Fibroblast of skin of scalp (primary cell): ENCODE measurements around the gene MACF1.
A peak's percentile ranks its signal among the peaks of the same experiment; 100 is the strongest.

Experiments used
- DNase-seq: peaks from one replicate; pipeline ENCODE4 v3.0.0-alpha.2; 2013

The MACF1 gene

DNA sequence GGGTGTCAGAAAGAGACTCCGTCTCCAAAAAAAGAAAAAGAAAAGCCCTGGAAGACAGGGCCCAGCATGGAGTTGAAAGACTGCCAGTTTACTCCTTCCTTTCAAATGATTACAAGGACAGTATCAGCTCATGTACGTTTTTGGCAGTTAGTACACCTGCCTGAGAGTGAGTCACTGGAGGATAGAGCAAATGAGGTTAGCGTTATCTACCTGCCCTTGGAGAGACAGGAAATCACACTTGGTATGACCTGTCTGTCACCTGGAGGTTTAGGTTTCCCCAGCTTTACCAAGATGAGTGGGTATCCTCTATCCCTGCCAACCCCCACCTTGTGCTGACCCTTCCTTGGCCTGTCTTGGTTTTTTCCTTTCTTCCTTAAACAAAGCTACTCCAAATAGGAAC lies 190.1 kb downstream of the MACF1 start:
- no peak for DNase-seq

DNA sequence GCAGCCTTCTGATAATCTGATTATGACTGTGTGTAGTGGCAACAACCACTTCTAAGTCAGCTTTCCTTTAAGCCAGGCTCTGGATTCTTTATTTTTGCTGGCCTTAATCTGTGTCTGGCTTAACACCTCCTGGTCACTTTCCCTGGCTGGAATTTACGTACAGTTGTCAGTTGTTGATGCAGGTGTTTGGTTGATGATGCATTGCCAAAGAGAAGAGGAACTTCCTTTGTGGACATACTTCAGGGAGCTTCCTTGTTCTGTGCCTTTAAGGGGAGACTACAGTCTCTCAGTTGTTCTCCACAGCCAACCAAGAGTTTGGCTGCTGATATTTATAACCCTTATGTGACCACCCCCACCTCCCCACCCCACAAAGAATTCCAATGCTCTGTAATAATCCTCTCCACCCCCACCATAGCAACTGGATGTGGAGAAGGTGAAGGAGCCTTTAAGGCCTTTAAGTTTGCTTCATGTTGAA lies 190.9 kb downstream of the MACF1 start:
- peak; percentile 89 for DNase-seq

DNA sequence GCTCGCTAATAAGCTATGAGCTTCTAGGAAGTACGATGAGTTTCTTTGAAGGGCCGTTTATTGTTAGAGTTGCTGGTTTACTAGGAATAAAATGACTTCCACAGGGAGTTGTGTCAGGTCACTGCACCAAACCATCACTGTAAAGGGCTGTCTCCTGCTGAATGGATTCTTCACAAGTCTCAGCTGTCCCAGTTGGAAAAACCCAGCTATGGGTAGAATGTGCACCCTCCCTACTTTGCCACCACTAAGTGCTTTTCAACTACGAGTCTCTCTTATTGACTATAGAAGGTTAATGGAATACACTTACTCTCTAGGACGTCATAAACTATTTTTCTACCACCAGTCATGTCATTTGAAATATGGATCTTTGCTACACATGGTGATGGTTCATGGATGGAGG lies 192.2 kb downstream of the MACF1 start:
- DNase-seq = no peak

DNA sequence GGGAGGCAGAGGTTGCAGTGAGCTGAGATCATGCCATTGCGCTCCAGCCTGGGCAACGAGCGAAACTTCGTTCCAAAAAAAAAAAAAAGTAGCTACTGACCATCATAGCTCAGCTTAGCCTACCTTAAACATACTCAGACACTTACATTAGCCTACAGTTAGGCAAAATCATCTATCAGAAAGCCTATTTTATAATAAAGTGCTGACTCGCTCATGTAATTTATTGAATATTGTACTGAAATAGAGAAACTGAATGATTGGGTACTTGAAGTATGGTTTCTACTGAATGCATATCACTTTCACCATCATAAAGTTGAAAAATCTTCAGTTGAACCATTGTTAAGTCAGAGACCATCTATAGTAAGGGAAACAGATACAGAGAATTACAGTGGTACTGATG lies 193.0 kb downstream of the MACF1 start:
- DNase-seq = no peak

DNA sequence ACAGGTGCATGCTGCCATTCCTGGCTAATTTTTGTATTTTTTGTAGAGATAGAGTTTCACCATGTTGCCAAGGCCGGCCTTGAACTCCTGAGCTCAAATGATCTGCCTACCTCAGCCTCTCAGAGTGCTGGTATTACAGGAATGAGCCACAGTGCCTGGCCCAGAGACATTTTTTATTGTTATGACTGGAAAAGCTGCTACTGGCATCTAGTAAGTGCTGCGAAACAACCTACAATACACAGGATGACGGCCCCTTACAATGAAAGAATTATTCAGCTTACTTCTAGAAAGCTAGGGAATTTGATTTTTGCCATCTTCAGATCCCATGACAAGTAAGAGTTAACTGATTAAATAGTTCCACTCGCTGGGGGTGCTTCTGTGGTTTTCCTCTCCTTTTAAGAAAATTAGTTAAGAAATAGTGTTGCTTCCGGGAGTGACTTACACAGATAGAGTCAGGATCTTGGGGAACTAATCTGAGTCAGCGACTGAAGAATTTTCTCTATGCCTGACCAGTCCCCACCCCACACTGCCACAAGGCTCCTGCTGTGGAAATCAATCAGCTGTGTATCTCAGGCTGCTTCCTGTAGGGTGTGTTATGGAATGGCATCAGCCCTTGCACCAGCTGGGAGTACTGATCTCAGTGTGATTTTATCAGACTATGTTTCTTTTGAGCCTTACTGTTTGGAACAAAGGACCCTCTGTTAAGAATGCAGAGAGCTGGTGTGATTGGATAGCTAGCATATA lies 194.0 kb downstream of the MACF1 start:
- DNase-seq = peak; percentile 98

DNA sequence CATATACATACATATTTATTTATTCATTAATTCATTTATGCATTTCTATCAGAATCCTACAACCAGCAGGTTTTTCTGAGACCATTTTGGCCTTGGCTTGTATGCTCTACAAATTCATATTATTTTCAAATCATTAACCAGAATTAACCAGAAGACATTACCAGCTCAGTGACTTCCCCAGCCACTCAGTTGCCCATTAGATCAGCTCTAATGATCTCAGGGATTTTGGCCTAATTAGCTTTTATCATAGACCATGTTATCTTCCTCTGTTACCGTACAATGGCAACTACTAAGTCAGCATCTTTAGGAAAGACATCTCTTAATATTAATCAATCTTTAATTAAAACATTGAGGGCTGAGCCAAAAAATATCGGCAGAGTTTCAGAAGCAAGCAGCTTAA lies 196.6 kb downstream of the MACF1 start:
- DNase-seq = no peak

DNA sequence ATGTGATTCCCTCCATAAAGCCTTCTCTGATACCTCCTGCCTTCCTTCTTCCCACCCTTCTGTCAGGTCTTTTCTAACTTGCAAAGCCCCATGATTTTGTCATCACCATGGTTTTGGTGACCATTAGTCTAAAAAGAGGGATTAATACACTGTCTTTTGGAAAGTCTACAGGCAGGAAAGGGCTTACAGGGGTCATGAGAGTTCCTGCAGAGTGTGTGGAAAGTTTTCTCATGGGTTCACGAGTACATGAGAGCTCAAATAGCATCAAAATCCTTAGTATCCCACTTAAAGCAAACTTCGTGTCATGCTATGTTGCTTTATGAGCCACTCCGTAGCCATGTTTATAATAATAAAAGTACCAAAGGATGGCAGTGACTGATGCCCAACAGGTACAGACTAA lies 200.4 kb downstream of the MACF1 start:
- no peak for DNase-seq

DNA sequence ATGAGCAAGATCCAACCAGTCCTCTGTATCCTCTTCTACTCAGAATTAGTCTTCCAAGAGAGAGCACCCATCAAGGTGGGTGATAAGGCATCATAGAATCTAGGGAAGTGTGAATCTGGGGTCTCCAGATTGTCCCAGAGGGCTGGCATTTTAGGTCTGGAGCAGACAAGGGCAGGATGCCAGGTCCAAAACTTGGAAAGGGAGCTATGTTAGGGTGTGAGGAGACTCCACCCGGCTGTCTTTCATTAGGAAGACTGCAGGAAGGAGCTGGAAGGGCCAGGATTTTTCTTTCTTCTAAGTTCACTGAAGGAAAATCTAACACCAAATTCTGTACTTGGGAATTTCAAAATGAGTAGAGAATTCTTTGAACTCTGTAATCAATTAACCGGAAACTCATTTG lies 200.9 kb downstream of the MACF1 start:
- peak; percentile 55 for DNase-seq

DNA sequence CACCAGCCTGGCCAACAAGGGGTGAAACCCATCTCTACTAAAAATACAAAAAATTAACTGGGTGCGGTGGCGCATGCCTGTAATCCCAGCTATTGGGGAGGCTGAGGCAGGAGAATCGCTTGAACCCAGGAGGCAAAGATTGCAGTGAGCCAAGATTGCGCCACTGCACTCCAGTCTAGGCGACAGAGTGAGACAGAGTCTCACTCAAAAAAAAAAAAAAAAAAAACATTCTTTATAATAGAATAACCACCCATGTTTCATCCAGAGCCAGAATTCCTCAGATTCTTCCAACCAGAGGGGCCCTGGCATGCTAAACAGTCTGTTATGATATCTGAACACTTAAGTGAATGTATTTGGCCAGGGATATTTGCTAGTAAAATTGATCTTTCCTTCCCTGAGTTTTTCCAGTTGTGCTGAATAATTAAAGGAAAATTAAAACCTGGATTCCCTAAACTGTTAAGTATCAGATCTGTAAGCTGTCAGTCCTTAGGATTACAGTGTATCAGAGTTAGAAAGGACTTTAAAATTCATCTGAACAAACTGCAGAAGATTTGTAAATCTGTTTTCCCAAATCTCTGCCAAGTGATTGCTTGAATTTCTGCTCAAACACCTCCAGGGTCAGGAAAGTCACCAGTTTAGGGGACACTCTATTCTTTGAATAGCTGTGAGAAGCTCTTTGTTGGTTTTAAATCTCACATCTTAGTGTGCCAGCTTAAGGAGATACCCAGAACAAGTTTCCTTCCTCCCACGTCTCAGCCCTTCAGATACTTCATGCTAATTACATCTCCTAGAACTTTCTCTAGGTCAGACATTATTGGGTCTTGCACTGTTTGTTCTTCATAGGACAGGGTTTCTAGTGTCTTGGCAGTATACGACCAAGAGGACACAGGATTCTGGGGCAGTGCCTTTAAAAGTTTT lies 202.3 kb downstream of the MACF1 start:
- peak; percentile 90 for DNase-seq

DNA sequence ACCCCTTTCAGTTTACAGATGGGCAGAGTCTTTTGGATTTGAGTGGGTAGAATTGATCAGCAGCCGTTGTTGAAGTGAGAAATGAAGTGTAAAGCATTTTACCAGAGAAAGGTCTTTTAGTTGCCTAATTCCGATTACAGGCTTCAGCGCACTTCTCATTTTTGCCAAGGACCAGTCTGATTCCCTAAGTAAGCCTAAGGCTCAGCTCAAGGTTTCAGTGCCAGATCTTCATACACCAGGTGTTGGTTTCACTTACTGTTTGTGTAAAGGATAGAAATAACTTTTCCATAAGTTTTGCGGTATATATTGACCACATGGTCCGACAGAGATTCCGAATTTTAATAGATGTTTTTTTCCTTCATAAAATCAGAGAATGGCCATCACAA lies 203.0 kb downstream of the MACF1 start:
- no peak for DNase-seq

DNA sequence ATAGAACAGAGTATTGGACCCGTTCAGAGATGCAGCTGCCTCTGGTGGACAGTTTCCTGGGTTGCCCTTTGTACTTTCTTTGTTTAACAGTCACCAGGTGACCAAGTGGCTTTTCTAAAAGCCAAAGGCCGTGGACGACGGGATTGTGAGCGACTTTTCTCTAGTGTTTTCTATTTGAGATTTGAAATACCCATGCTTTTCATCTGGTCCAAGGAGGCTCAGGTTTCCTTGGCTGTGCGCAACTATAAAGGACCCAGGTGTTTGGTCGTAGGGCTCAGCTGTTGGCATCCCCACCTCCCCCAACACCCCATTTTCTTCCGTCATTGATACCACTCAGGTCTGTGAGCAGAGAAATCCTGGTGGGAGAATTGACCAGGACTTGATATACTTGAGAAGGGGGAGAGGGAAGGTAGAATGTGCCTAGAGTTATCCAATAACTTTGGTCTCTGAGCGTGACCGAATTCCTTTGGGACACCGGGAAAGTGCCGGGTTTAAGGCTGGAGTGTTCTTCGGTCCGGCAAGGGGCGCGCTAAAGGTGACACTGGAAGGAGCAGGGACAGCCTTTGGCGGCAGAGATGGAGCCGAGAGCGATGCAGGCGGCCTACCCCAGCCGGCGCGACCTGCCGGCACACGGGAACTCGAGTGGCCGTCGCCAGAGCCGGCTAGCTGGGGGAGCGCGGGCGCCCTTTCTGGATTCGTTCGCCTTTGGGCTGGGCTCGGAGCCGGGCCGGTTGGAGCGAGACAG lies 203.6 kb downstream of the MACF1 start:
- DNase-seq = no peak

DNA sequence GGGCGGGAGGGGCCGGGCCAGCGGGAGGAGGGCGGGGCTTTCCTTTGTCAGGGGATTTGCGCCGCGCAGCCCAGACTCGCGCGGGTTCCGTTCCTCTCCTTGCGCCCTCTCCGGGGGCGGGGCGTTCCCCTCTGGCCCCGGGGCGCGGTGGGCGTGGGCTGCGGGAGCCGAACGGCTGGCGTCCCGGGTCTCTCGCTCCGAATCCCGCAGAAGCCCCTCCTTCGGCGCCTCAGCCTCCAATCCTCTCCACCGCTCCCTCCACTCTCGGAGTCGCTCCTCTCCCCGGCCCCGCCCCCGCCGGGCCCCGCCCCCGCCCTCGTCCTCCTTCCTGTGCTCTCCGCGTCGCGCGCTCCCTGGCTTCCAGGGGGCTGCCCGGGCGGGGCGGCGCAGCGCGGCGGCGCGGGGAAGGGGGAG lies 204.2 kb downstream of the MACF1 start:
- peak; percentile 97 for DNase-seq

DNA sequence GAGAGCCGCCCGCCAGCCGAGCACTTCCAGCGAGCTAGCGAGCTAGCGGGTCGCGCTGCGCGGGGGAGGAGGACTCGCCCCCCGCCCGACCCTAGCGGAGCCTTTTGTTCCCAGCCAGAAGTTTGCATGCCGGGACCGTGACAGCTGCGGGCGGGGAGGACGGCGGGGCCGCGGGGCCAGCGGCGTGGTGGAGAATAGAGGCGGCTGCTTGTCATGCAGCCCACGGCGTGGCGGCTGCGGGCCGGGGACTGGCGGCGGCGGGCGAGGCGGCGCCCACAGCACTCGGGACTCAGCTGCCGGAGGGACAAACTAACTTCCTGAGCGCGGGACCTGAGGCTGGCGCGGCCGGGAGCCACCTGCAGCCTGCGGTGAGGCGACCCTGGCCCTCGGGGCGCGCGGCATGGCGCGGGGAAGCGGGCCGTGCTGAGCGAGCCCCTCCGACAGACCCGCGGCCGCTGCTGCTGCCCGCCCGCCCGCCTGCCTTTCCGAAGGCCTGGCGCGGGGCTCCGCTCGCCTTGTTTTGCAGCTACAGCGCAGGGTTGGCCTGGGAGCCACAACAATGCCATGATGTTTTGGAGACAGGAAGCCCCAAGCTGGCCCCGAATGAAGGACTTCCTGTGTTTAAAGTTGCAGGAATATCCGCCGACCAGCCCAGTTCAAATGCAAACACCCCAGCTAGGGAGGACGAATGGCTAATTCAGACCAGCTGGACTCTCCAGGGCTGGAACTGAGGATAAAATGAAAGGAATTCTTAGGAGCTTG lies 204.7 kb downstream of the MACF1 start:
- peak; percentile 87 for DNase-seq

DNA sequence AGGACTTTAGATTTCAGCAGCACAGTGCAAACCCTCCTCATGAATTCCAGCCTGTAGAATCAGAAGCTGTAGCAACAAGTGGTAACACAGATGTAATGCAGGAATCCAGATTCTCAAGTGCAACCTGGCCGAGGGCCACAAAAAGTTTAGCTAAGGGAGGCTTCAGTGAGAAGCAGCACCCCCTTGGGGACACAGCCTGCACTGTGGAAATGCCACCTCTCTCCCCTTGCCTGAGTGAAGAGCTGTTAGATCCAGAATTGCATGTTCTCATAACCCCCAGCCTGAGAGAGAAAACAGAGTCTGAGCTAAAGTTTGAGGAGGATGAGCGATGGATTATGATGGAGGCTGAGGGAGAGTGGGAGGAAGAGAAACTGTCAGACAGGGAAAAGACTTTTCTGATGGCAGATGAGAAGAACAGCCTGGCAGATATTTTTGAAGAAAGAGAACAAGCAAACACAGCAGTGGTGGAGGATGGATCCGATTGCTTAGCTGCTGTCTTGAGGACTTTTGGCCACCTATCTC lies 206.5 kb downstream of the MACF1 start:
- peak; percentile 96 for DNase-seq

DNA sequence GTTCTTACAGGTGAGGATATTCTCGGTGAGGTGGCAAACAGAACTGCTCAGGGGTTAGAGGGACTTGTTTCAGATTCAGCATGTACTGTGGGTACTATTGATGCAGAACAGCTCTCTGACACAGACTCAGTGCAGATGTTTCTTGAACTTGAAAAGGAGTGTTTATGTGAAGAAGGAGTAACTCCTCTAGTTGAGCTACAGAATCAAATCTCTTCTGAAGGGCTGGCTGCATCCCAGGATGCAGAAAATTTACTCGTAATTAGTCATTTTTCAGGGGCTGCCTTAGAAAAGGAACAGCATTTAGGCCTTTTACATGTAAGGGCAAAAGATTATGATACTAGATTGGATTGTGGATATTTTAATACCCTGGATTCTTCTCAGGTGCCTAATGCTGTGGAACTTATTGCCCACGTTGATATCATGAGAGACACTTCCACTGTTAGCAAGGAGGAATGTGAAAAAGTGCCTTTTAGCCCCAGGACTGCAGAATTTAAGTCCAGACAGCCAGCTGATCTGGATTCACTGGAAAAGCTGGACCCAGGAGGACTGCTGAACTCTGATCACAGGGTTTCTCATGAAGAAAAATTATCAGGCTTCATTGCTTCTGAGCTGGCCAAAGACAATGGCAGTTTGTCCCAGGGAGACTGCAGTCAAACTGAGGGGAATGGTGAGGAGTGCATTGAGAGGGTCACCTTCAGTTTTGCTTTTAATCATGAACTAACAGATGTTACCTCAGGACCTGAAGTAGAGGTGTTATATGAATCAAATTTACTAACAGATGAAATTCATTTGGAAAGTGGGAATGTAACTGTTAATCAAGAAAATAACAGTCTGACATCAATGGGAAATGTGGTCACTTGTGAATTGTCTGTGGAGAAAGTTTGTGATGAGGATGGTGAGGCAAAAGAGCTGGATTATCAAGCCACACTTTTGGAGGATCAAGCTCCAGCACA lies 207.3 kb downstream of the MACF1 start:
- DNase-seq = no peak

DNA sequence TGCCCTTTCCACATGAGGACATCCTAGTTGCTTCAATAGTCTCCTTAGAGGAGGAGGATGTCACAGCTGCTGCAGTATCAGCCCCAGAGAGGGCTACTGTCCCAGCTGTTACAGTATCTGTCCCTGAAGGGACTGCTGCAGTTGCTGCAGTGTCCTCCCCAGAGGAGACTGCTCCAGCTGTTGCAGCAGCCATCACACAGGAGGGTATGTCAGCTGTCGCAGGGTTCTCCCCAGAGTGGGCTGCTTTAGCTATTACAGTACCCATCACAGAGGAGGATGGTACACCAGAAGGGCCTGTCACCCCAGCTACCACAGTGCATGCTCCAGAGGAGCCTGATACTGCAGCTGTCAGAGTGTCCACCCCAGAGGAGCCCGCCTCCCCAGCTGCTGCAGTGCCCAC lies 208.4 kb downstream of the MACF1 start:
- DNase-seq = no peak

DNA sequence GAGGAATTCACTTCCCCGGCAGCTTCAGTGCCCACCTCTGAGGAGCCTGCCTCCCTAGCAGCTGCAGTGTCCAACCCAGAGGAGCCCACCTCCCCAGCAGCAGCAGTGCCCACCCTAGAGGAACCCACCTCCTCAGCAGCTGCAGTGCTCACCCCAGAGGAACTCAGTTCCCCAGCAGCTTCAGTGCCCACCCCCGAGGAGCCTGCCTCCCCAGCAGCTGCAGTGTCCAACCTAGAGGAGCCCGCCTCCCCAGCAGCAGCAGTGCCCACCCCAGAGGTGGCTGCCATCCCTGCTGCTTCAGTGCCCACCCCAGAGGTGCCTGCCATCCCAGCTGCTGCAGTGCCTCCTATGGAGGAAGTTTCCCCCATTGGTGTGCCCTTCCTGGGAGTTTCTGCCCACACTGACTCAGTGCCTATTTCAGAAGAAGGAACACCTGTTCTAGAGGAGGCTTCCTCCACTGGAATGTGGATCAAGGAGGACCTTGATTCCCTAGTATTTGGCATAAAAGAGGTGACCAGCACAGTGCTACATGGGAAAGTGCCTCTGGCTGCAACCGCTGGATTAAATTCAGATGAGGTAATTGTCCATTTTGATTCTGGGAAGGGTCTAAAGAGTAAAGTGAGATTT lies 209.5 kb downstream of the MACF1 start:
- no peak for DNase-seq

DNA sequence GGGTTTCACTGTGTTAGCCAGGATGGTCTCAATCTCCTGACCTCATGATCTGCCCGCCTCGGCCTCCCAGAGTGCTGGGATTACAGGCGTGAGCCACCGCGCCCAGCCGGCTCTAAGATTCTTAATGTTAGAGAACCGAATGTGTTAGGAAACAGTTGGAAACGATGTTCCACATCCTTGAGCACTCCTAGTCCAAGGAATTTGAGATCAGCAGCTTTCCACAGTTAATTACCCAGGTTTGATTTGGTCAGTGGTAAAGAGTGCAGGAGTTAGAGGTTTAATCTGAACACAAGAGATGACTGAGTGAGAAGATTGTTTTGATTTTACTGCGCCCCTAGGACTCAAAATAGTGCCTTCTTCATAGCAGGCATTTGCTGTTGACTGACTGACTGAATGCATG lies 211.1 kb downstream of the MACF1 start:
- no peak for DNase-seq

DNA sequence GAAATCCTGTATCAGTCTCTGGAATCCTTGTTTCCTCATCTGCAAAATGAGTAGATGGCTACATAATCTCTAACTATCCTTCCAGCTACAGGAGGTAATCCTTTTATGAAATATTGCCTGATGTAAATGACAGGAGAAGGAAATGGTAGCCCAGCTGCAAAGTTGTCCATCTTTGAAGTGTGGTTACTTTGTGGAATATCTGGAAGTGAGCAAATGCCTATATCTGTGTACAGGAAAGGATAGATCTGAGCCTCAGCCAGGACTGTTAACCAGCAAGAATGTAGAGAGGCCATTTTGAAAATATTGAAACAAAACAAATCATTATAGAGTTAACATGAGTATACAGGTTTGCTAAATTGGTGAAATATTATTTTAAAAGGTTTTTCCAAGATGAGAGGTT lies 212.1 kb downstream of the MACF1 start:
- no peak for DNase-seq

DNA sequence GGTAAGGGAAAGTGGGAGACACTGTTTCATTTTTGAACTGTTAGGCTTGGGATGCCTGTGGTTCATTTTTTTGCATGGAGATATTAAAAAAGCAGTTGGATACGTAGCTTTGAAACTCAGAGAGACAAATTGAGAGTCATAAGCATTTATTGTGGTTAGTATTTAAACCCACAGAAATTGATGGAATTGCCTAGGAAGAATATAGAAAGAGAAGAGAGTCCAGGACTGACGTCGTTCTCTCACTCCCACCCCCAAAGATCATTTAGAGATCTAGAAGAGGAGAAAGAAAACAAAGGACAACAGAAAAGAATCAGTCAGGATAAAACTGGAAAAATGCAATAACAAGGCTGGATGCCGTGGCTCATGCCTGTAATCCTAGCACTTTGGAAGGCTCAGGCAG lies 213.7 kb downstream of the MACF1 start:
- DNase-seq = peak; percentile 92
